H9 (cell line): ENCODE data around the gene MAPK1IP1L. TPM values are rescaled to one million over a fixed set of nuclear protein-coding genes. Genes with fewer than 3 reads are reported as not detected.
"Not testable (repeated sequence)": the region's sequence is repeated elsewhere in the genome, so short reads cannot be mapped to it uniquely, and the experiment has no call there.

Source experiments
- DNase-seq: peaks from one replicate; pipeline ENCODE4 v3.0.0-alpha.2; 2017
- H2AFZ ChIP-seq: one replicate; pipeline ENCODE4 v1.6.1; 2013; ENCODE audit warnings: mild to moderate bottlenecking, low read length, control low read depth, moderate library complexity
- H2AK5ac ChIP-seq: 2 replicates; pipeline ENCODE4 v1.6.1; 2013; ENCODE audit warnings: low read length, control low read depth, mixed read lengths; ENCODE audit not compliant: insufficient read length
- H2BK120ac ChIP-seq: one replicate; pipeline ENCODE4 v1.6.1; 2013; ENCODE audit warnings: low read depth, mild to moderate bottlenecking, low read length, control low read depth, inconsistent platforms; ENCODE audit not compliant: poor library complexity, severe bottlenecking
- H2BK12ac ChIP-seq: 2 replicates; pipeline ENCODE4 v1.6.1; 2013; ENCODE audit warnings: low read length, control low read depth, mixed read lengths, low read depth; ENCODE audit not compliant: insufficient read length
- H2BK15ac ChIP-seq: 2 replicates; pipeline ENCODE4 v1.6.1; 2013; ENCODE audit warnings: low read depth, low read length, control low read depth
- H2BK20ac ChIP-seq: one replicate; pipeline ENCODE4 v1.6.1; 2013; ENCODE audit warnings: low read depth, mild to moderate bottlenecking, low read length, control low read depth, inconsistent platforms; ENCODE audit not compliant: poor library complexity, severe bottlenecking
- H2BK5ac ChIP-seq: 2 replicates; pipeline ENCODE4 v1.6.1; 2013; ENCODE audit warnings: low read length, control low read depth, mixed read lengths; ENCODE audit not compliant: insufficient read length
- H3K14ac ChIP-seq: 2 replicates; pipeline ENCODE4 v1.6.1; 2013; ENCODE audit warnings: low read length, control low read depth; ENCODE audit not compliant: insufficient read depth
- H3K18ac ChIP-seq: 2 replicates; pipeline ENCODE4 v1.6.1; 2013; ENCODE audit warnings: low read depth, mild to moderate bottlenecking, mixed read lengths, low read length, control low read depth; ENCODE audit not compliant: insufficient read length
- H3K23ac ChIP-seq: 2 replicates; pipeline ENCODE4 v1.6.1; 2013; ENCODE audit warnings: low read length, control low read depth, mixed read lengths, low read depth; ENCODE audit not compliant: insufficient read length
- H3K23me2 ChIP-seq: 2 replicates; pipeline ENCODE4 v1.6.1; 2013; ENCODE audit warnings: low read depth, mild to moderate bottlenecking, mixed read lengths, low read length, control low read depth; ENCODE audit not compliant: insufficient read length, poor library complexity, severe bottlenecking
- H3K27ac ChIP-seq: 2 replicates; pipeline ENCODE4 v1.5.1; 2013; ENCODE audit warnings: low read length, control low read depth, mixed read lengths, low read depth; ENCODE audit not compliant: insufficient read length
- H3K27me3 ChIP-seq: 2 replicates; pipeline ENCODE4 v1.6.1; 2013; ENCODE audit warnings: low read length, control low read depth, inconsistent platforms; ENCODE audit not compliant: insufficient read depth
- H3K4ac ChIP-seq: 2 replicates; pipeline ENCODE4 v1.6.1; 2013; ENCODE audit warnings: low read depth, mild to moderate bottlenecking, control low read depth, inconsistent platforms, low read length, moderate library complexity
- H3K4me1 ChIP-seq: 2 replicates; pipeline ENCODE4 v1.6.1; 2013; ENCODE audit warnings: low read length, control low read depth, inconsistent platforms; ENCODE audit not compliant: insufficient read depth
- H3K4me2 ChIP-seq: 2 replicates; pipeline ENCODE4 v1.6.1; 2013; ENCODE audit warnings: low read length, control low read depth, mixed read lengths; ENCODE audit not compliant: insufficient read length, insufficient read depth
- H3K56ac ChIP-seq: 2 replicates; pipeline ENCODE4 v1.6.1; 2013; ENCODE audit warnings: low read depth, mild to moderate bottlenecking, mixed read lengths, low read length, control low read depth; ENCODE audit not compliant: insufficient read length
- H3K79me1 ChIP-seq: 2 replicates; pipeline ENCODE4 v1.6.1; 2013; ENCODE audit warnings: low read depth, mild to moderate bottlenecking, moderate library complexity, low read length, control low read depth, inconsistent platforms; ENCODE audit not compliant: insufficient read depth, poor library complexity, severe bottlenecking
- H3K79me2 ChIP-seq: 2 replicates; pipeline ENCODE4 v1.6.1; 2013; ENCODE audit warnings: low read length, control low read depth, inconsistent platforms; ENCODE audit not compliant: insufficient read depth
- H3K9ac ChIP-seq: 2 replicates; pipeline ENCODE4 v1.6.1; 2013; ENCODE audit warnings: low read length, control low read depth, mixed read lengths; ENCODE audit not compliant: insufficient read length; ENCODE audit errors: extremely low read depth
- H3K9me3 ChIP-seq: one replicate; pipeline ENCODE4 v1.6.1; 2013; ENCODE audit warnings: low read depth, low read length, inconsistent platforms; ENCODE audit not compliant: control insufficient read depth
- H3T11ph ChIP-seq: one replicate; pipeline ENCODE4 v1.6.1; 2013; ENCODE audit warnings: mild to moderate bottlenecking, low read length, control low read depth, inconsistent platforms
- H4K20me1 ChIP-seq: one replicate; pipeline ENCODE4 v1.6.1; 2013; ENCODE audit not compliant: control insufficient read depth, insufficient read length, insufficient read depth
- H4K5ac ChIP-seq: 2 replicates; pipeline ENCODE4 v1.6.1; 2013; ENCODE audit warnings: low read depth, mild to moderate bottlenecking, mixed read lengths, low read length, control low read depth; ENCODE audit not compliant: insufficient read length
- H4K8ac ChIP-seq: replicated peaks from 2 replicates; pipeline ENCODE4 v1.6.1; 2013; ENCODE audit warnings: low read length, control low read depth, mixed read lengths, low read depth; ENCODE audit not compliant: insufficient read length
- H4K91ac ChIP-seq: 2 replicates; pipeline ENCODE4 v1.6.1; 2013; ENCODE audit warnings: low read depth, mild to moderate bottlenecking, moderate library complexity, mixed read lengths, low read length, control low read depth; ENCODE audit not compliant: insufficient read length
- H3K27ac Mint-ChIP-seq, 3 experiments: 2 replicates in 2 of 3; 3 replicates in 1 of 3; pipeline ENCODE4 v1.8.0; 2020 to 2021; ENCODE audit warnings: mixed read lengths in 3 of 3, mild to moderate bottlenecking in 1 of 3, moderate library complexity in 1 of 3
- H3K27me3 Mint-ChIP-seq: 2 replicates; pipeline ENCODE4 v1.8.0; 2021; ENCODE audit warnings: low read depth, mild to moderate bottlenecking, moderate library complexity, mixed read lengths
- H3K36me3 Mint-ChIP-seq, 3 experiments: 2 replicates in 2 of 3; 3 replicates in 1 of 3; pipeline ENCODE4 v1.8.0; 2020 to 2021; ENCODE audit warnings: low read depth in 3 of 3, mixed read lengths in 3 of 3; ENCODE audit not compliant: insufficient read depth in 1 of 3
- H3K4me1 Mint-ChIP-seq, 2 experiments: 2 replicates each; pipeline ENCODE4 v1.8.0; 2020; ENCODE audit warnings: mixed read lengths in 2 of 2
- H3K4me3 Mint-ChIP-seq, 2 experiments: 2 replicates in 1 of 2; 3 replicates in 1 of 2; pipeline ENCODE4 v1.8.0; 2020 to 2021; ENCODE audit warnings: mild to moderate bottlenecking in 2 of 2, mixed read lengths in 2 of 2, moderate library complexity in 1 of 2
- H3K9me3 Mint-ChIP-seq, 2 experiments: 2 replicates in 1 of 2; 3 replicates in 1 of 2; pipeline ENCODE4 v1.8.0; 2020; ENCODE audit warnings: mild to moderate bottlenecking in 2 of 2, mixed read lengths in 2 of 2, moderate library complexity in 1 of 2
- WGBS: extraction: QIAGEN DNeasy Blood & Tissue Kit; methylation state at CpG from one replicate; pipeline ENCODE4 v1.1.7; 2013; ENCODE audit warnings: missing lambda C conversion rate, low lambda C conversion rate, mixed read lengths; ENCODE audit not compliant: insufficient read length; ENCODE audit errors: extremely low coverage; 5-methylcytosine and 5-hydroxymethylcytosine counted together
- total RNA-seq: library from RNA; stranded (reverse); gene quantifications from 2 replicates; pipeline ENCODE4 v1.2.1, GENCODE V29; 2021
- TF ChIP-seq, protein P1 (sequence below): fragments of 200-600 bp; sonication (generic); conservative IDR thresholded peaks from 3 replicates; pipeline ENCODE4 v1.8.0; 2021; ENCODE audit warnings: antibody characterized with exemption, mild to moderate bottlenecking

Gene MAPK1IP1L
- total RNA-seq, 1 experiment from 2014 or later, result 133 TPM

DNA sequence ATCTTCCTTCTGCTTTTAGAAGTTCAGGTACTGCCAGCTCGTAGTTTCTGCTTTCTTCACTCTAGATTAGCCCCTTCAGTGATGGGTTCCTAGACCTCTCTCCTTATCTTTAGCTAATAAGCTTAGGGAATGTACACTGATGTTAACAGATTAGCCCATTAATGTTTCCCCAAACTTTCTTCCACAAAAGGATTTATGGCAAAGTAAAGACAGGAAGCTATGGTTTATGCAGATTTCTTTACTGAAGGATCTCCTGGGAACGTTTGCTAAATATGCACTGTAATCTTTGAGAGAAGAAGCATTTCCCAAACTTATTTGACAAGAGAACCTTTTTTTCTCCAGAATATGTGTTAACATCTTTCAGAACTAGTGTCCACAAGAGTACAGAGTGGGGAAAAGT lies 20.3 kb upstream of the MAPK1IP1L start:
- no peak overlapping the region for H4K8ac ChIP-seq
- no peaks in the 10 kb centered on the region for H4K20me1 ChIP-seq
- H3K9me3 ChIP-seq, result no peaks in the 10 kb centered on the region
- H2AK5ac ChIP-seq, result no peak overlapping the region
- H3K9ac ChIP-seq, result no peak overlapping the region
- WGBS, result no CpG with 5 or more reads among the region's 2 CpGs
- H4K91ac ChIP-seq, result no peak overlapping the region
- no peak for DNase-seq
- no peak overlapping the region for H2BK15ac ChIP-seq
- Mint-ChIP-seq H3K9me3 (peaks cover 0 to 4% of the 10 kb centered on the region in 2 experiments; a peak in 1 of 5 replicates), H3K4me3 (no peak overlapping the region), H3K27ac (peak overlapping the region in 1 of 3 experiments; percentile 13; a peak in 3 of 7 replicates), H3K36me3 (peaks cover 7 to 42% (median 36%) of the 10 kb centered on the region in 3 experiments; a peak in 5 of 7 replicates), H3K4me1 (peaks cover 29 to 31% of the 10 kb centered on the region in 2 experiments), H3K27me3 (no peaks in the 10 kb centered on the region)
- no peak overlapping the region for H3T11ph ChIP-seq
- H2BK20ac ChIP-seq, result no peak overlapping the region
- H3K4me2 ChIP-seq, result no peak overlapping the region
- H3K27ac ChIP-seq, result no peak overlapping the region
- H3K4me1 ChIP-seq, result no peaks in the 10 kb centered on the region
- H2AFZ ChIP-seq, result no peak overlapping the region
- TF ChIP-seq, protein P1, sequence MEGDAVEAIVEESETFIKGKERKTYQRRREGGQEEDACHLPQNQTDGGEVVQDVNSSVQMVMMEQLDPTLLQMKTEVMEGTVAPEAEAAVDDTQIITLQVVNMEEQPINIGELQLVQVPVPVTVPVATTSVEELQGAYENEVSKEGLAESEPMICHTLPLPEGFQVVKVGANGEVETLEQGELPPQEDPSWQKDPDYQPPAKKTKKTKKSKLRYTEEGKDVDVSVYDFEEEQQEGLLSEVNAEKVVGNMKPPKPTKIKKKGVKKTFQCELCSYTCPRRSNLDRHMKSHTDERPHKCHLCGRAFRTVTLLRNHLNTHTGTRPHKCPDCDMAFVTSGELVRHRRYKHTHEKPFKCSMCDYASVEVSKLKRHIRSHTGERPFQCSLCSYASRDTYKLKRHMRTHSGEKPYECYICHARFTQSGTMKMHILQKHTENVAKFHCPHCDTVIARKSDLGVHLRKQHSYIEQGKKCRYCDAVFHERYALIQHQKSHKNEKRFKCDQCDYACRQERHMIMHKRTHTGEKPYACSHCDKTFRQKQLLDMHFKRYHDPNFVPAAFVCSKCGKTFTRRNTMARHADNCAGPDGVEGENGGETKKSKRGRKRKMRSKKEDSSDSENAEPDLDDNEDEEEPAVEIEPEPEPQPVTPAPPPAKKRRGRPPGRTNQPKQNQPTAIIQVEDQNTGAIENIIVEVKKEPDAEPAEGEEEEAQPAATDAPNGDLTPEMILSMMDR, result no peak
- no peak overlapping the region for H3K4ac ChIP-seq
- H2BK120ac ChIP-seq, result no peak overlapping the region
- peaks cover 5% of the 10 kb centered on the region for H3K23me2 ChIP-seq
- no peak overlapping the region for H2BK5ac ChIP-seq
- no peak overlapping the region for H3K14ac ChIP-seq
- H2BK12ac ChIP-seq, result no peak overlapping the region
- H3K27me3 ChIP-seq, result no peaks in the 10 kb centered on the region
- no peak overlapping the region for H4K5ac ChIP-seq
- H3K79me2 ChIP-seq, result peaks cover 12% of the 10 kb centered on the region; the same call in 1 of the 2 replicates
- H3K79me1 ChIP-seq, result no peaks in the 10 kb centered on the region
- H3K18ac ChIP-seq, result no peak overlapping the region
- no peak overlapping the region for H3K56ac ChIP-seq
- no peak overlapping the region for H3K23ac ChIP-seq

DNA sequence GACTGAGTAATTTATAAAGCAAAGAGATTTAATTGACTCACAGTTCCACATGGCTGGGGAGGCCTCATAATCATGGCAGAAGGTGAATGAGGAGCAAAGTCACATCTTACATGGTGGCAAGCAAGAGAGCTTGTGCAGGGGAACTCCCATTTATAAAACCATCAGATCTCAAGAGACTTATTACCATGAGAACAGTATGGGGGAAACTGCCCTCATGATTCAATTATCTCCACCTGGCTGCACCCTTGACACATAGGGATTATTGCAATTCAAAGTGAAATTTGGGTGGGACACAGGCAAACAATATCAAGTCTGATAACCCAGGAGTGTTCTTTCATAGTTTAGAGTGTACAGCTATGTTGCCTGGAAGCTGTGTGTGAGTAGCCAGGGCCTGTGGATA lies 13.5 kb upstream of the MAPK1IP1L start:
- not testable (repeated sequence) for H3K79me1 ChIP-seq, H2BK15ac ChIP-seq, H3K27ac Mint-ChIP-seq, H3K4ac ChIP-seq, H3K18ac ChIP-seq, H3K23ac ChIP-seq, H3K4me1 ChIP-seq, H3K9ac ChIP-seq, H4K5ac ChIP-seq, H3K9me3 Mint-ChIP-seq, H2AK5ac ChIP-seq, H3K79me2 ChIP-seq, H3K56ac ChIP-seq, H3K23me2 ChIP-seq, H2BK120ac ChIP-seq, H2AFZ ChIP-seq, H3K4me2 ChIP-seq, H3K27me3 ChIP-seq, H2BK12ac ChIP-seq, H4K91ac ChIP-seq, H3K27ac ChIP-seq, H3K9me3 ChIP-seq, H2BK5ac ChIP-seq, DNase-seq, H3K4me1 Mint-ChIP-seq, H4K8ac ChIP-seq, H3K4me3 Mint-ChIP-seq, H3K14ac ChIP-seq, H2BK20ac ChIP-seq, H4K20me1 ChIP-seq, H3T11ph ChIP-seq
- peaks cover 15% of the 10 kb centered on the region for H3K27me3 Mint-ChIP-seq
- peaks cover 16 to 77% (median 57%) of the 10 kb centered on the region in 3 experiments; a peak in 6 of 7 replicates for H3K36me3 Mint-ChIP-seq
